Small intestine (tissue), 7 donors: ENCODE data around the gene RANBP1. TPM values are rescaled to one million over a fixed set of nuclear protein-coding genes. Genes with fewer than 3 reads are reported as not detected.
A peak's percentile ranks its signal among the peaks of the same experiment; 100 is the strongest.

Experiments used
- DNase-seq, 2 donors: peaks; one replicate each; pipeline versions ENCODE4 v3.0.0 to v3.0.0-alpha.2; 2013
- FAIRE-seq: peaks from 2 replicates; lab custom pipeline; 2012; peaks lifted over from hg19 to GRCh38; lab: Jason Lieb, UNC
- H3K27ac ChIP-seq, 3 donors: one replicate each; pipeline ENCODE4 v1.5.1; 2013; ENCODE audit warnings: low read length in 2 of 3, mild to moderate bottlenecking in 2 of 3, control low read depth in 1 of 3, inconsistent platforms in 1 of 3, low read depth in 1 of 3, moderate library complexity in 1 of 3
- H3K27me3 ChIP-seq, 3 donors: one replicate each; pipeline ENCODE4 v1.6.1; 2013; ENCODE audit warnings: low read length in 3 of 3, inconsistent platforms in 1 of 3; ENCODE audit not compliant: control insufficient read depth in 3 of 3, insufficient read depth in 3 of 3
- H3K36me3 ChIP-seq, 3 donors: one replicate each; pipeline ENCODE4 v1.6.1; 2013; ENCODE audit warnings: low read length in 3 of 3, inconsistent platforms in 1 of 3, low read depth in 1 of 3, mild to moderate bottlenecking in 1 of 3, moderate library complexity in 1 of 3; ENCODE audit not compliant: control insufficient read depth in 3 of 3, insufficient read depth in 2 of 3
- H3K4me1 ChIP-seq, 3 donors: one replicate each; pipeline ENCODE4 v1.6.1; 2013; ENCODE audit warnings: low read length in 2 of 3, inconsistent platforms in 1 of 3, low read depth in 1 of 3, mild to moderate bottlenecking in 1 of 3, moderate library complexity in 1 of 3; ENCODE audit not compliant: control insufficient read depth in 3 of 3, insufficient read depth in 2 of 3
- H3K4me3 ChIP-seq, 3 donors: one replicate each; pipeline ENCODE4 v1.5.1; 2013; ENCODE audit warnings: low read length in 3 of 3, control low read depth in 1 of 3, inconsistent platforms in 1 of 3, low read depth in 1 of 3, mild to moderate bottlenecking in 1 of 3, moderate library complexity in 1 of 3
- H3K9me3 ChIP-seq, 2 donors: one replicate each; pipeline ENCODE4 v1.6.1; 2013; ENCODE audit warnings: low read depth in 1 of 2, low read length in 1 of 2; ENCODE audit not compliant: control insufficient read depth in 2 of 2, insufficient read depth in 1 of 2
- WGBS, 3 donors: extraction: QIAGEN DNeasy Blood & Tissue Kit; methylation state at CpG; one replicate each; pipeline ENCODE4 v1.1.7; 2013; 5-methylcytosine and 5-hydroxymethylcytosine counted together
- polyA plus RNA-seq, 4 donors: library from polyadenylated mRNA; stranded (reverse) in 3 of 4; unstranded in 1 of 4; fragments of 200-250 nt in 3 of 4; fragments of 120-200 nt in 1 of 4; gene quantifications; one replicate each; pipeline versions ENCODE4 v1.2.1 to v1.2.3, GENCODE V29; 2013
- donor health status: healthy with polysubstance abuse.
- donor health status: control.
- donor health status: control.
- donor health status: Bipolar disorder and iron deficiency.
- donor health status: healthy.

RANBP1 gene
- polyA plus RNA-seq, 4 donors = 61.5 to 184 (median 103) TPM

- 82 to 91% (median 85%) methylated on average over 13 of the region's 13 CpGs for WGBS, 3 donors
- no peaks in the 10 kb centered on the region for H3K4me1 ChIP-seq
- H3K9me3 ChIP-seq = no peaks in the 10 kb centered on the region
- peaks cover 9 to 93% (median 24%) of the 10 kb centered on the region in 3 donors for H3K36me3 ChIP-seq
- no peaks in the 10 kb centered on the region for H3K27me3 ChIP-seq
- H3K27ac ChIP-seq = no peak overlapping the region
- H3K4me3 ChIP-seq = no peak overlapping the region
- FAIRE-seq = no peak
- DNase-seq = no peak
Measured at GRCh38 chr22:20107951-20108756, 7.8 kb upstream of the RANBP1 start.

GRCh38 chr22:20108757-20109230 is 7.1 kb upstream of the RANBP1 start:
- 86 to 92% (median 88%) methylated on average over 12 of the region's 12 CpGs for WGBS, 3 donors
- FAIRE-seq (no peak), DNase-seq (no peak)

GRCh38 chr22:20109411-20110358 is 6.2 kb upstream of the RANBP1 start:
- H3K27me3 ChIP-seq = no peaks in the 10 kb centered on the region
- DNase-seq = no peak
- no peak for FAIRE-seq
- no peak overlapping the region for H3K27ac ChIP-seq
- H3K9me3 ChIP-seq = no peaks in the 10 kb centered on the region
- H3K4me1 ChIP-seq = no peaks in the 10 kb centered on the region
- peaks cover 5 to 100% (median 21%) of the 10 kb centered on the region in 3 donors for H3K36me3 ChIP-seq
- H3K4me3 ChIP-seq = no peak overlapping the region
- WGBS, 3 donors = 87% methylated on average over 23 of the region's 23 CpGs

More at GRCh38 chr22:20108757-20109230, 7.1 kb upstream of the RANBP1 start:
- no peaks in the 10 kb centered on the region for H3K27me3 ChIP-seq
- no peaks in the 10 kb centered on the region for H3K9me3 ChIP-seq
- no peak overlapping the region for H3K27ac ChIP-seq
- peaks cover 7 to 98% (median 24%) of the 10 kb centered on the region in 3 donors for H3K36me3 ChIP-seq
- no peaks in the 10 kb centered on the region for H3K4me1 ChIP-seq
- no peak overlapping the region for H3K4me3 ChIP-seq

GRCh38 chr22:20110359-20110985 is 5.4 kb upstream of the RANBP1 start:
- no peak for FAIRE-seq
- H3K27ac ChIP-seq = no peak overlapping the region
- no peak for DNase-seq
- H3K9me3 ChIP-seq = no peaks in the 10 kb centered on the region
- H3K4me3 ChIP-seq = no peak overlapping the region
- H3K36me3 ChIP-seq = peaks cover 5 to 100% (median 14%) of the 10 kb centered on the region in 3 donors
- H3K27me3 ChIP-seq = no peaks in the 10 kb centered on the region
- no peaks in the 10 kb centered on the region for H3K4me1 ChIP-seq
- 90 to 91% (median 90%) methylated on average over 9 of the region's 9 CpGs for WGBS, 3 donors

- no peaks in the 10 kb centered on the region for H3K27me3 ChIP-seq
- peak in 1 of 2 donors; percentile 26 for DNase-seq
- peaks cover 5 to 99% (median 11%) of the 10 kb centered on the region in 3 donors for H3K36me3 ChIP-seq
- no peak overlapping the region for H3K27ac ChIP-seq
- no peak for FAIRE-seq
- H3K9me3 ChIP-seq = no peaks in the 10 kb centered on the region
- H3K4me1 ChIP-seq = peaks cover 0 to 4% (median 0%) of the 10 kb centered on the region in 3 donors
- WGBS, 3 donors = 55 to 59% (median 57%) methylated on average over 13 to 14 of the region's 14 CpGs
- H3K4me3 ChIP-seq = no peak overlapping the region
Measured at GRCh38 chr22:20111045-20111688, 4.7 kb upstream of the RANBP1 start.

- FAIRE-seq (no peak), DNase-seq (no peak)
- H3K36me3 ChIP-seq = peaks cover 5 to 91% (median 8%) of the 10 kb centered on the region in 3 donors
- H3K27ac ChIP-seq = no peak overlapping the region
- no peak overlapping the region for H3K4me3 ChIP-seq
- H3K9me3 ChIP-seq = no peaks in the 10 kb centered on the region
- H3K27me3 ChIP-seq = no peaks in the 10 kb centered on the region
- 69 to 71% (median 70%) methylated on average over 7 of the region's 7 CpGs for WGBS, 3 donors
- H3K4me1 ChIP-seq = peaks cover 0 to 4% (median 0%) of the 10 kb centered on the region in 3 donors
Measured at GRCh38 chr22:20111689-20112622, 3.9 kb upstream of the RANBP1 start.
